Natural killer cell (primary cell): ENCODE data around the gene RAPGEF2. TPM values are rescaled to one million over a fixed set of nuclear protein-coding genes. Genes with fewer than 3 reads are reported as not detected.
"Not testable (repeated sequence)": the region's sequence is repeated elsewhere in the genome, so short reads cannot be mapped to it uniquely, and the experiment has no call there.

Experiments used
- ATAC-seq, 3 donors: fragments of 150-1000 bp in 2 of 3; fragments of 200-7000 bp in 1 of 3; cut with Tn5 transposase; 1 replicate in 1 of 3; 2 replicates in 2 of 3; pipeline ENCODE4 v1.10.0; 2021; ENCODE audit warnings: mild to moderate bottlenecking in 2 of 3, moderate library complexity in 2 of 3
- DNase-seq, 2 donors: peaks; one replicate each; pipeline versions ENCODE4 v3.0.0 to v3.0.0-alpha.2; 2013 to 2021; ENCODE audit warnings: mixed read lengths in 1 of 2
- H3K27ac ChIP-seq: one replicate; pipeline ENCODE4 v1.5.1; 2013; ENCODE audit warnings: mild to moderate bottlenecking, low read length
- H3K27me3 ChIP-seq: one replicate; pipeline ENCODE4 v1.6.1; 2013; ENCODE audit warnings: low read length; ENCODE audit not compliant: control insufficient read depth, insufficient read depth
- H3K36me3 ChIP-seq: one replicate; pipeline ENCODE4 v1.6.1; 2013; ENCODE audit warnings: low read length; ENCODE audit not compliant: control insufficient read depth, insufficient read depth
- H3K4me1 ChIP-seq: one replicate; pipeline ENCODE4 v1.6.1; 2013; ENCODE audit warnings: low read length; ENCODE audit not compliant: control insufficient read depth, insufficient read depth
- H3K4me3 ChIP-seq: one replicate; pipeline ENCODE4 v1.5.1; 2013; ENCODE audit warnings: low read length
- H3K9me3 ChIP-seq: one replicate; pipeline ENCODE4 v1.6.1; 2013; ENCODE audit warnings: low read length; ENCODE audit not compliant: control insufficient read depth, insufficient read depth
- H3K27ac Mint-ChIP-seq, 2 donors: one replicate each; pipeline ENCODE4 v1.8.0; 2022; ENCODE audit warnings: mild to moderate bottlenecking in 2 of 2, mixed read lengths in 2 of 2, moderate library complexity in 1 of 2
- H3K27me3 Mint-ChIP-seq, 2 donors: one replicate each; pipeline ENCODE4 v1.8.0; 2022; ENCODE audit warnings: low read depth in 2 of 2, mixed read lengths in 2 of 2
- H3K36me3 Mint-ChIP-seq: one replicate; pipeline ENCODE4 v1.8.0; 2022; ENCODE audit warnings: mixed read lengths
- H3K4me1 Mint-ChIP-seq, 2 donors: one replicate each; pipeline ENCODE4 v1.8.0; 2022; ENCODE audit warnings: mixed read lengths in 2 of 2
- H3K4me3 Mint-ChIP-seq: one replicate; pipeline ENCODE4 v1.8.0; 2022; ENCODE audit warnings: mild to moderate bottlenecking, moderate library complexity, mixed read lengths
- H3K9me3 Mint-ChIP-seq, 2 donors: one replicate each; pipeline ENCODE4 v1.8.0; 2022; ENCODE audit warnings: mixed read lengths in 2 of 2
- WGBS: methylation state at CpG from one replicate; pipeline ENCODE4 v1.1.7; 2013; ENCODE audit warnings: missing lambda C conversion rate; ENCODE audit not compliant: insufficient coverage; 5-methylcytosine and 5-hydroxymethylcytosine counted together
- intact Hi-C: fragments of 100-400 bp; cut with micrococcal nuclease; formaldehyde crosslinking; loops from one replicate; pipeline ENCODE4 v1.14.2; 2022
- total RNA-seq, 4 donors: library from RNA; stranded (reverse); fragments of 120-200 nt in 1 of 4; gene quantifications; one replicate each; pipeline versions ENCODE4 v1.2.3 to v1.2.4, GENCODE V29; 2013 to 2022
- TF ChIP-seq, protein P1 (sequence below): fragments of 200-600 bp; IDR thresholded peaks from one replicate; pipeline ENCODE4 v1.8.0; 2022; ENCODE audit warnings: antibody characterized with exemption

RAPGEF2 gene
- total RNA-seq, 3 donors from 2014 or later (not counting 1 experiment from before 2014, with no cell fraction given) = 21.9 to 55.6 (median 27.6) TPM

DNA sequence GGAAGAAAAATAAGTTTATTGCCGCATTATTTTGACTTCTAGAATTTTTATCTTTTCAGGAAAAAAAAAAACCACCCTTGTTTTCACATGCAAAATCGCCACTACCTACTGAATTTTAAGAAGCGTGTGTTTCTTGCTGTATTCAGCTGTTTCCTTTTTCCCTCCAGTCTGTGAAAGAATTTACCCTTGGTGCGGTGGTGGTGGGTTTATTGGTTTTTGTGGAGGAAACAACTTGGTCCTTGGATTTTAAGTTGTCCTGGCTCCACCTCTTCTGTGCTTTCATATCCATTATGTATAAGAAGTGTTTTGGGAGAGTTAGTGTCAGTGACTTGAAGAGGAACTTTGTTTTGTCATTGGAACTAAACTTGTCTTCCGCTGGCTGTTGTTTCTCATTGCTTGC, 8.1 kb downstream of the RAPGEF2 start:
- no peak overlapping the region for H3K27ac Mint-ChIP-seq
- H3K9me3 Mint-ChIP-seq = no peaks in the 10 kb centered on the region
- WGBS = 95% methylated on average over 1 of the region's 5 CpGs
- intact Hi-C loops = no loop called here
- ATAC-seq = no peak
- H3K4me3 Mint-ChIP-seq = no peak overlapping the region
- Histone ChIP-seq H3K36me3 (no peaks in the 10 kb centered on the region), H3K27me3 (no peaks in the 10 kb centered on the region), H3K27ac (no peak overlapping the region), H3K4me1 (no peaks in the 10 kb centered on the region), H3K9me3 (no peaks in the 10 kb centered on the region), H3K4me3 (no peak overlapping the region)
- TF ChIP-seq, protein P1, sequence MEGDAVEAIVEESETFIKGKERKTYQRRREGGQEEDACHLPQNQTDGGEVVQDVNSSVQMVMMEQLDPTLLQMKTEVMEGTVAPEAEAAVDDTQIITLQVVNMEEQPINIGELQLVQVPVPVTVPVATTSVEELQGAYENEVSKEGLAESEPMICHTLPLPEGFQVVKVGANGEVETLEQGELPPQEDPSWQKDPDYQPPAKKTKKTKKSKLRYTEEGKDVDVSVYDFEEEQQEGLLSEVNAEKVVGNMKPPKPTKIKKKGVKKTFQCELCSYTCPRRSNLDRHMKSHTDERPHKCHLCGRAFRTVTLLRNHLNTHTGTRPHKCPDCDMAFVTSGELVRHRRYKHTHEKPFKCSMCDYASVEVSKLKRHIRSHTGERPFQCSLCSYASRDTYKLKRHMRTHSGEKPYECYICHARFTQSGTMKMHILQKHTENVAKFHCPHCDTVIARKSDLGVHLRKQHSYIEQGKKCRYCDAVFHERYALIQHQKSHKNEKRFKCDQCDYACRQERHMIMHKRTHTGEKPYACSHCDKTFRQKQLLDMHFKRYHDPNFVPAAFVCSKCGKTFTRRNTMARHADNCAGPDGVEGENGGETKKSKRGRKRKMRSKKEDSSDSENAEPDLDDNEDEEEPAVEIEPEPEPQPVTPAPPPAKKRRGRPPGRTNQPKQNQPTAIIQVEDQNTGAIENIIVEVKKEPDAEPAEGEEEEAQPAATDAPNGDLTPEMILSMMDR = no peak
- DNase-seq = no peak
- peaks cover 7 to 13% of the 10 kb centered on the region in 2 donors for H3K4me1 Mint-ChIP-seq
- H3K27me3 Mint-ChIP-seq = no peaks in the 10 kb centered on the region
- no peaks in the 10 kb centered on the region for H3K36me3 Mint-ChIP-seq

- no peak overlapping the region for H3K27ac ChIP-seq
- no peaks in the 10 kb centered on the region for H3K27me3 Mint-ChIP-seq
- intact Hi-C loops = no loop called here
- no peak for DNase-seq
- H3K9me3 ChIP-seq = no peaks in the 10 kb centered on the region
- TF ChIP-seq, protein P1 = no peak
- no peak for ATAC-seq
- H3K4me1 Mint-ChIP-seq = peaks cover 10 to 15% of the 10 kb centered on the region in 2 donors
- 85% methylated on average over 4 of the region's 4 CpGs for WGBS
- H3K4me1 ChIP-seq = no peaks in the 10 kb centered on the region
- H3K9me3 Mint-ChIP-seq = no peaks in the 10 kb centered on the region
- no peaks in the 10 kb centered on the region for H3K36me3 ChIP-seq
- H3K27ac Mint-ChIP-seq = no peak overlapping the region
- H3K4me3 Mint-ChIP-seq = no peak overlapping the region
- no peaks in the 10 kb centered on the region for H3K36me3 Mint-ChIP-seq
- no peak overlapping the region for H3K4me3 ChIP-seq
- no peaks in the 10 kb centered on the region for H3K27me3 ChIP-seq
These were observed 8.5 kb downstream of the RAPGEF2 start for GRCh38 chr4:159111416-159111815.

- H3K4me1 ChIP-seq, H3K9me3 Mint-ChIP-seq, H3K27ac ChIP-seq, H3K9me3 ChIP-seq, H3K36me3 Mint-ChIP-seq, DNase-seq, H3K27me3 Mint-ChIP-seq, H3K27me3 ChIP-seq, intact Hi-C loops, H3K27ac Mint-ChIP-seq, H3K36me3 ChIP-seq, ATAC-seq, H3K4me3 ChIP-seq, H3K4me3 Mint-ChIP-seq: not testable (repeated sequence)
- WGBS = 96% methylated on average over 5 of the region's 7 CpGs
- peaks cover 24 to 25% of the 10 kb centered on the region in 2 donors for H3K4me1 Mint-ChIP-seq
These were observed 10.5 kb downstream of the RAPGEF2 start for GRCh38 chr4:159113366-159113765.

DNA sequence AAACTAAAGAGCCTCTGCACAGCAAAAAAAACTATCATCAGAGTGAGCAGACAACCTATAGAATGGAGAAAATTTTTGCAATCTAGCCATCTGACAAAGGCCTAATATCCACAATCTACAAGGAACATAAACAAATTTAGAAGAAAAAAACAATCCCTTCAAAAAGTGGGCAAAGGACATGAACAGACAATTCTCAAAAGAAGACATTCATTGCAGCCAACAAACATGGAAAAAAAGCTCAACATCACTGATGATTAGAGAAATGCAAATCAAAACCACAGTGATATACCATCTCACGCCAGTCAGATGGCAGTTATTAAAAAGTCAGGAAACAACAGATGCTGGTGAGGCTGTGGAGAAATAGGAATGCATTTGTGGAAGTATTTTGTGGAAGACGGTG, 13.2 kb downstream of the RAPGEF2 start:
- DNase-seq, H3K4me1 ChIP-seq, H3K4me3 ChIP-seq, intact Hi-C loops, ATAC-seq, H3K4me3 Mint-ChIP-seq, H3K36me3 ChIP-seq, H3K9me3 Mint-ChIP-seq, H3K27me3 ChIP-seq, H3K9me3 ChIP-seq, H3K36me3 Mint-ChIP-seq, H3K27me3 Mint-ChIP-seq, H3K27ac ChIP-seq: not testable (repeated sequence)
- Mint-ChIP-seq H3K4me1 (peaks cover 24 to 25% of the 10 kb centered on the region in 2 donors), H3K27ac (peak overlapping the region in 1 of 2 donors; percentile 45)
- WGBS = 63% methylated on average over 1 of the region's 2 CpGs

DNA sequence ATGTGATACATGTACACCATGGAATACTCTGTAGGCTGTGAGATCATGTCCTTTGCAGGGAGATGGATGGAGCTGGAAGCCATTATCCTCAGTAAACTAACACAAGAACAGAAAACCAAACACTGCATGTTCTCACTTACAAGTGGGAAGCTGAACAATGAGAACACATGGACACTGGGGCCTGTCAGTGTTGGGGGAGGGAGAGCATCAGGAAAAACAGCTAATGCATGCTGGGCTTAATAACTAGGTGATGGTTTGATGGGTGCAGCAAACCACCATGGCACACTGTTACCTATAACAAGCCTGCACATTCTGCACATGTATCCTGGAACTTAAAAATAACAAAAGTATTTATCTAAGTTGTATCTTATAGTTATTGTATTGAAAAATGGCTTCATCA, 13.8 kb downstream of the RAPGEF2 start:
- ATAC-seq, H3K27ac ChIP-seq, H3K27me3 ChIP-seq, H3K9me3 Mint-ChIP-seq, H3K27me3 Mint-ChIP-seq, H3K36me3 Mint-ChIP-seq, H3K4me3 Mint-ChIP-seq, DNase-seq, intact Hi-C loops, H3K36me3 ChIP-seq, H3K4me3 ChIP-seq, H3K9me3 ChIP-seq, H3K4me1 ChIP-seq: not testable (repeated sequence)
- Mint-ChIP-seq H3K27ac (peak overlapping the region in 1 of 2 donors; percentile 45), H3K4me1 (peaks cover 24 to 25% of the 10 kb centered on the region in 2 donors)
